Trophoblast cell (in vitro differentiated cells and primary cell): ENCODE data around the gene TSPEAR.

ENCODE experiments used
- DNase-seq, 2 donors: peaks; one replicate each; pipeline ENCODE4 v3.0.0-alpha.2; 2016
- H2AFZ ChIP-seq: 2 replicates; pipeline ENCODE4 v1.6.1; 2013; ENCODE audit warnings: low read length, moderate library complexity, mild to moderate bottlenecking; ENCODE audit not compliant: insufficient read depth, poor library complexity
- H2AK5ac ChIP-seq: 2 replicates; pipeline ENCODE4 v1.6.1; 2013; ENCODE audit warnings: mild to moderate bottlenecking, low read length
- H2BK120ac ChIP-seq: 2 replicates; pipeline ENCODE4 v1.6.1; 2013; ENCODE audit warnings: low read length, mild to moderate bottlenecking, moderate library complexity; ENCODE audit not compliant: insufficient read depth, poor library complexity
- H2BK12ac ChIP-seq: 2 replicates; pipeline ENCODE4 v1.6.1; 2013; ENCODE audit warnings: mild to moderate bottlenecking, low read length, moderate library complexity
- H2BK5ac ChIP-seq: 2 replicates; pipeline ENCODE4 v1.6.1; 2013; ENCODE audit warnings: low read length, low read depth, moderate library complexity, mild to moderate bottlenecking; ENCODE audit not compliant: poor library complexity
- H3K14ac ChIP-seq: 2 replicates; pipeline ENCODE4 v1.6.1; 2013; ENCODE audit warnings: mild to moderate bottlenecking, low read length
- H3K18ac ChIP-seq: 2 replicates; pipeline ENCODE4 v1.6.1; 2013; ENCODE audit warnings: mild to moderate bottlenecking, low read length
- H3K23ac ChIP-seq: 2 replicates; pipeline ENCODE4 v1.6.1; 2013; ENCODE audit warnings: low read length
- H3K27ac ChIP-seq: 2 replicates; pipeline ENCODE4 v1.5.1; 2013; ENCODE audit warnings: low read depth, mild to moderate bottlenecking, inconsistent platforms, low read length, moderate library complexity
- H3K27me3 ChIP-seq: 2 replicates; pipeline ENCODE4 v1.6.1; 2013; ENCODE audit warnings: inconsistent platforms, mild to moderate bottlenecking, low read length, moderate library complexity; ENCODE audit not compliant: insufficient read depth
- H3K36me3 ChIP-seq, 2 experiments: 1 replicate in 1 of 2; 2 replicates in 1 of 2; pipeline ENCODE4 v1.6.1; 2013; ENCODE audit warnings: low read length in 2 of 2, mild to moderate bottlenecking in 2 of 2, moderate library complexity in 1 of 2; ENCODE audit not compliant: insufficient read depth in 2 of 2, control insufficient read depth in 1 of 2
- H3K4ac ChIP-seq: 2 replicates; pipeline ENCODE4 v1.6.1; 2013; ENCODE audit warnings: low read depth, mild to moderate bottlenecking, low read length, moderate library complexity
- H3K4me1 ChIP-seq, 2 experiments: 1 replicate in 1 of 2; 2 replicates in 1 of 2; pipeline ENCODE4 v1.6.1; 2013; ENCODE audit warnings: low read length in 2 of 2, mild to moderate bottlenecking in 2 of 2, moderate library complexity in 1 of 2; ENCODE audit not compliant: insufficient read depth in 2 of 2, control insufficient read depth in 1 of 2
- H3K4me2 ChIP-seq: 2 replicates; pipeline ENCODE4 v1.6.1; 2013; ENCODE audit warnings: inconsistent platforms, mild to moderate bottlenecking, low read length, moderate library complexity
- H3K4me3 ChIP-seq: 2 replicates; pipeline ENCODE4 v1.5.1; 2013; ENCODE audit warnings: mild to moderate bottlenecking, low read depth, low read length, inconsistent platforms
- H3K79me1 ChIP-seq: one replicate; pipeline ENCODE4 v1.6.1; 2013; ENCODE audit warnings: low read length
- H3K79me2 ChIP-seq: 2 replicates; pipeline ENCODE4 v1.6.1; 2013; ENCODE audit warnings: low read length, mild to moderate bottlenecking; ENCODE audit not compliant: control insufficient read depth, insufficient read depth, poor library complexity
- H3K9ac ChIP-seq: 2 replicates; pipeline ENCODE4 v1.6.1; 2013; ENCODE audit warnings: mild to moderate bottlenecking, low read length
- H3K9me3 ChIP-seq: 2 replicates; pipeline ENCODE4 v1.6.1; 2013; ENCODE audit warnings: low read depth, mild to moderate bottlenecking, control low read depth, inconsistent platforms, low read length; ENCODE audit not compliant: insufficient read depth
- H4K12ac ChIP-seq: 2 replicates; pipeline ENCODE4 v1.6.1; 2013; ENCODE audit warnings: low read depth, mild to moderate bottlenecking, low read length, moderate library complexity
- H4K8ac ChIP-seq: 2 replicates; pipeline ENCODE4 v1.6.1; 2013; ENCODE audit warnings: low read depth, mild to moderate bottlenecking, low read length, moderate library complexity
- H4K91ac ChIP-seq: one replicate; pipeline ENCODE4 v1.6.1; 2013; ENCODE audit warnings: low read depth, mild to moderate bottlenecking, low read length, moderate library complexity
- WGBS: extraction: QIAGEN DNeasy Blood & Tissue Kit; methylation state at CpG from one replicate; pipeline ENCODE4 v1.1.7; 2013; ENCODE audit warnings: missing lambda C conversion rate; ENCODE audit not compliant: insufficient read length, insufficient coverage; ENCODE audit errors: extremely low coverage; 5-methylcytosine and 5-hydroxymethylcytosine counted together

Gene TSPEAR

DNA sequence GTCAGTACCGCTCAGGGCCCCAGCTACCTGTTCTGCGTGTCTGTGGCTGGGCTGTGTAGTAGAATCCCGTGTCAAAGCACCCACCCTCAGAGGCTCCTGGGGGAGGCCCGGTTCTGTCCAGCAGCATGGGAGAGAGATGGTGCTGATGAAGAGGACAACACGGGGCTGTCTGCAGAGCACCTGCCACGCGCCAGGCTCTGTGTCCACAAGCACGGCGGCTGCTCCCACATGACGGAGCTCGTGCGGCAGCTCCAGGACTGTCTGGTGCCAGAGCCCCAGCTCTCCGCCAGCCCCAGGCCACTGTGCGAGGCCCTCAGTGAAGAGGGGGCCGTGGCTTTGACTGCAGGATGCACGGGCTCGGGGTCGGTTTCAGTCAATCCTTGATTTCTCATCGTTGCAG is 42.0 kb upstream of the TSPEAR start:
- no peak overlapping the region for H3K23ac ChIP-seq
- H2AK5ac ChIP-seq, result no peak overlapping the region
- no peak overlapping the region for H2BK12ac ChIP-seq
- H3K4ac ChIP-seq, result no peak overlapping the region
- H4K8ac ChIP-seq, result no peak overlapping the region
- H3K4me1 ChIP-seq, result peaks cover 16 to 18% of the 10 kb centered on the region in 2 experiments
- H3K14ac ChIP-seq, result no peak overlapping the region
- WGBS, result no CpG with 5 or more reads among the region's 19 CpGs
- H3K9me3 ChIP-seq, result peaks cover 7% of the 10 kb centered on the region
- no peak overlapping the region for H3K18ac ChIP-seq
- no peak overlapping the region for H4K91ac ChIP-seq
- H2AFZ ChIP-seq, result no peak overlapping the region
- H3K4me2 ChIP-seq, result no peak overlapping the region
- no peak overlapping the region for H4K12ac ChIP-seq
- H3K79me1 ChIP-seq, result peaks cover 5% of the 10 kb centered on the region
- H2BK5ac ChIP-seq, result no peak overlapping the region
- no peak overlapping the region for H3K27ac ChIP-seq
- no peak overlapping the region for H3K9ac ChIP-seq
- no peaks in the 10 kb centered on the region for H3K36me3 ChIP-seq
- DNase-seq, result no peak
- H3K4me3 ChIP-seq, result no peak overlapping the region
- H3K79me2 ChIP-seq, result peaks cover 3% of the 10 kb centered on the region
- no peaks in the 10 kb centered on the region for H3K27me3 ChIP-seq
- no peak overlapping the region for H2BK120ac ChIP-seq

GRCh38 chr21:44752671-44753235 is 41.4 kb upstream of the TSPEAR start:
- no peak overlapping the region for H2AFZ ChIP-seq
- no peak overlapping the region for H4K8ac ChIP-seq
- no peak overlapping the region for H4K12ac ChIP-seq
- WGBS, result no CpG with 5 or more reads among the region's 11 CpGs
- H3K27ac ChIP-seq, result no peak overlapping the region
- H3K27me3 ChIP-seq, result no peaks in the 10 kb centered on the region
- H3K36me3 ChIP-seq, result no peaks in the 10 kb centered on the region
- peak; percentile 78 to 89 for DNase-seq
- peaks cover 3% of the 10 kb centered on the region for H3K79me2 ChIP-seq
- H3K4me1 ChIP-seq, result peaks cover 16 to 18% of the 10 kb centered on the region in 2 experiments
- no peak overlapping the region for H3K14ac ChIP-seq
- H3K9ac ChIP-seq, result no peak overlapping the region
- H2BK5ac ChIP-seq, result no peak overlapping the region
- no peak overlapping the region for H2AK5ac ChIP-seq
- H2BK120ac ChIP-seq, result no peak overlapping the region
- H3K79me1 ChIP-seq, result peaks cover 5% of the 10 kb centered on the region
- H2BK12ac ChIP-seq, result no peak overlapping the region
- no peak overlapping the region for H3K4ac ChIP-seq
- no peak overlapping the region for H4K91ac ChIP-seq
- H3K23ac ChIP-seq, result no peak overlapping the region
- H3K18ac ChIP-seq, result no peak overlapping the region
- no peak overlapping the region for H3K4me2 ChIP-seq
- H3K4me3 ChIP-seq, result peak overlapping the region; percentile 54
- peaks cover 5% of the 10 kb centered on the region for H3K9me3 ChIP-seq

DNA sequence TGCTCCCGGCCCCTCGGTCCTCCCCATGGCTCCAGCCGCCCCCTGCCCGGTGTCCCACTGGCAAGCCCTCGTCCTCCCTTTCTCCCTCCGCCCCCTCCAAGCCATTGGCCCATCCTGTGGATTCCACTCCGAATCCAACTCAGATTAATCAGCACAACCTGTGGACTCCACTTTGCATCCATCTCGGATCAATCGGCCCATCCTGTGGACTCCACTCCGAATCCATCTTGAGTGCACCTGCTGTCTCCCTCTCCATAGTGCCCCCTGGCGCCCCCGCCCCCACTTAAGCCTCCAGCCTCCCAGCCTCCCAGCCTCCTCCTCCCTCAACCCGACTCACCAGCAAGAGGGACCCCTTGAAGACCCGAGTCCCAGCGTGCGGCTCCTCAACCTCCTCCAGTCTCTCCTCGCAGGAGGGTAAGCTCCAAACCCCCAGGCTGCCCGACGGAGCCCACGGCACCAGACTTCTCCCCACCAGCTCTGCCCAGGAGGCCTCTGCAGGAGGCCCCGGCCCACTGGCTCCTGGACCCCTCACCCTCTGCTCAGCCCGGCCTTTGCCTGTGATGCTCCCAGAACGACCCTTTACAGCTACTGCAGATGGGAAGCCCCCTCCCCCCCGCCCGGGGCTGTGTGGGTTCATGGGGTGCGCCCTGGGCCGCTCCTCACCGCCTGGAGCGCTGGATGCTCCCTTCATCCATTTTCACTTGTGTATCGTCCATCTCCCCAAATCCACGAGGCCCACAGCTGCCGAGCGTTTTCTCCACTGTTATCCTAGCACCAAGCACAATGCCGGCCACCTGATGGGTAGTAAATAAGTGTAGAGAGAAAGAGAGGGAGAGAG is 40.6 kb upstream of the TSPEAR start:
- H4K8ac ChIP-seq, result no peak overlapping the region
- H3K4me1 ChIP-seq, result peaks cover 16 to 18% of the 10 kb centered on the region in 2 experiments
- no peak overlapping the region for H2BK120ac ChIP-seq
- no peak overlapping the region for H3K4me3 ChIP-seq
- H2AFZ ChIP-seq, result no peak overlapping the region
- peaks cover 5% of the 10 kb centered on the region for H3K79me1 ChIP-seq
- peaks cover 4% of the 10 kb centered on the region for H3K9me3 ChIP-seq
- no peak overlapping the region for H3K4me2 ChIP-seq
- no peak overlapping the region for H3K23ac ChIP-seq
- no peak overlapping the region for H3K27ac ChIP-seq
- no peak overlapping the region for H3K9ac ChIP-seq
- H3K14ac ChIP-seq, result no peak overlapping the region
- H3K79me2 ChIP-seq, result peaks cover 3% of the 10 kb centered on the region
- H3K36me3 ChIP-seq, result no peaks in the 10 kb centered on the region
- no CpG with 5 or more reads among the region's 34 CpGs for WGBS
- H4K12ac ChIP-seq, result no peak overlapping the region
- no peaks in the 10 kb centered on the region for H3K27me3 ChIP-seq
- no peak overlapping the region for H3K18ac ChIP-seq
- H3K4ac ChIP-seq, result no peak overlapping the region
- H4K91ac ChIP-seq, result no peak overlapping the region
- DNase-seq, result no peak
- no peak overlapping the region for H2AK5ac ChIP-seq
- H2BK12ac ChIP-seq, result no peak overlapping the region
- H2BK5ac ChIP-seq, result no peak overlapping the region

DNA sequence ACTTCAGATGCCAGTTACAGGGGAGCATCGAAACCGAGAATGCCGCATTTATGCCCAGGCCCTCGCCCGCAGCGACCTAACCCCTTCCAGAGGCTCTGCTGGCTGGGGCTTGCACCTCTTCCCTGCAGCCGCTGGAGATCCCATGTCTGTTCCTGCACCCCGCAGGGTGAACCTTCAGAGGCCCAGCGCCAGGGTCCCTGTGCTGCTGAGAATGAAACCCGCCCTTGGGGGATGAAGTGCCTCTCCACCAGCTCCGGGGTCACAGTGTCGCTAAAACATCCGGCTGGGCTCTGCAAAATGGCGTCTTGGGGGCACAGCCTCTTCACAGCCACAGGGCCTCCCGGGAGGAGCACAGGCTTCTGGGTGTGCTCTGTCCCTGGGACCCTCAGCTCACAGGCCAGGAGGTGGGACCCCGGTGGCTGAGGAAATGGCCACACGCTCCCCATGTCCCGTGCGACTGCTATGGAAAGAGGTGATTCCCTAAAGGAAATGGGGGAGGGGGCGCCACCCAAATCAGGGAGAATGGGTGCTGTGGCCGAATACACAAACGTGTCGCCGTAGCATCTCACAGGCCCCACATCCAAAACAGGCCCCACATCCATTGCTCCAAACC is 39.9 kb upstream of the TSPEAR start:
- peaks cover 16 to 18% of the 10 kb centered on the region in 2 experiments for H3K4me1 ChIP-seq
- peaks cover 4% of the 10 kb centered on the region for H3K9me3 ChIP-seq
- no peak overlapping the region for H4K12ac ChIP-seq
- H4K8ac ChIP-seq, result no peak overlapping the region
- H2BK12ac ChIP-seq, result no peak overlapping the region
- peaks cover 3% of the 10 kb centered on the region for H3K79me2 ChIP-seq
- H3K4ac ChIP-seq, result no peak overlapping the region
- H2AK5ac ChIP-seq, result no peak overlapping the region
- H3K27ac ChIP-seq, result no peak overlapping the region
- WGBS, result no CpG with 5 or more reads among the region's 24 CpGs
- H3K14ac ChIP-seq, result no peak overlapping the region
- no peaks in the 10 kb centered on the region for H3K36me3 ChIP-seq
- H3K79me1 ChIP-seq, result peaks cover 5% of the 10 kb centered on the region
- no peak overlapping the region for H2BK120ac ChIP-seq
- H3K23ac ChIP-seq, result no peak overlapping the region
- H3K4me2 ChIP-seq, result no peak overlapping the region
- no peak for DNase-seq
- H3K18ac ChIP-seq, result no peak overlapping the region
- no peak overlapping the region for H3K4me3 ChIP-seq
- H3K9ac ChIP-seq, result no peak overlapping the region
- H4K91ac ChIP-seq, result no peak overlapping the region
- H3K27me3 ChIP-seq, result no peaks in the 10 kb centered on the region
- H2AFZ ChIP-seq, result no peak overlapping the region
- no peak overlapping the region for H2BK5ac ChIP-seq
